ENCODE data around the gene PPFIA2.
"Not testable (repeated sequence)": the region's sequence is repeated elsewhere in the genome, so short reads cannot be mapped to it uniquely, and the experiment has no call there.

Gene PPFIA2

GRCh38 chr12:81222846-81223592 lies 536.1 kb downstream of the PPFIA2 start:
- in situ Hi-C loops (cut with MboI; ENCODE audit: low sequenced_read_pairs) = no loop called here

- in situ Hi-C loops (cut with MboI; ENCODE audit: low sequenced_read_pairs) = no loop called here
Observed at GRCh38 chr12:81221681-81222080, 537.5 kb downstream of the PPFIA2 start.

GRCh38 chr12:81216739-81217138 lies 542.4 kb downstream of the PPFIA2 start:
- in situ Hi-C loops (cut with MboI; ENCODE audit: low sequenced_read_pairs) = no loop called here

GRCh38 chr12:81212996-81213696 lies 546.0 kb downstream of the PPFIA2 start:
- in situ Hi-C loops (cut with MboI; ENCODE audit: low sequenced_read_pairs) = no loop called here

- in situ Hi-C loops (cut with MboI; ENCODE audit: low sequenced_read_pairs) = no loop called here
Observed at GRCh38 chr12:81211306-81211705, 547.8 kb downstream of the PPFIA2 start.

GRCh38 chr12:81209772-81210225 lies 549.4 kb downstream of the PPFIA2 start:
- in situ Hi-C loops (cut with MboI; ENCODE audit: low sequenced_read_pairs) = not testable (repeated sequence)

GRCh38 chr12:81209012-81209411 lies 550.1 kb downstream of the PPFIA2 start:
- in situ Hi-C loops (cut with MboI; ENCODE audit: low sequenced_read_pairs) = no loop called here

GRCh38 chr12:81208187-81208911 lies 550.8 kb downstream of the PPFIA2 start:
- in situ Hi-C loops (cut with MboI; ENCODE audit: low sequenced_read_pairs) = no loop called here
